Heart right ventricle (tissue), 16 donors: ENCODE measurements around the gene RNF213. TPM values are rescaled to one million over a fixed set of nuclear protein-coding genes. Genes with fewer than 3 reads are reported as not detected.

Source experiments
- ATAC-seq, 8 donors: fragments of 200-7000 bp; cut with Tn5 transposase; one replicate each; pipeline ENCODE4 v1.9.1; 2020; ENCODE audit warnings: mild to moderate bottlenecking in 8 of 8, moderate library complexity in 8 of 8, moderate number of reproducible peaks in 1 of 8
- DNase-seq, 2 donors: peaks; one replicate each; pipeline ENCODE4 v3.0.0-alpha.2; 2020
- H3K27ac ChIP-seq, 10 donors: fragments of 200-600 bp; sonication (generic) in 2 of 10; one replicate each; pipeline versions ENCODE4 v1.5.0 to v1.8.0; 2020 to 2022; ENCODE audit warnings: mild to moderate bottlenecking in 3 of 10
- H3K27me3 ChIP-seq, 7 donors: fragments of 200-600 bp; one replicate each; pipeline ENCODE4 v1.8.0; 2021 to 2022; ENCODE audit warnings: mild to moderate bottlenecking in 2 of 7
- H3K36me3 ChIP-seq, 9 donors: fragments of 200-600 bp; sonication (generic) in 1 of 9; one replicate each; pipeline versions ENCODE4 v1.5.0 to v1.8.0; 2020 to 2022; ENCODE audit warnings: mild to moderate bottlenecking in 2 of 9
- H3K4me1 ChIP-seq, 9 donors: fragments of 200-600 bp; sonication (generic) in 1 of 9; one replicate each; pipeline versions ENCODE4 v1.5.0 to v1.8.0; 2020 to 2022; ENCODE audit warnings: mild to moderate bottlenecking in 4 of 9
- H3K4me3 ChIP-seq, 10 donors: fragments of 200-600 bp; sonication (generic) in 2 of 10; one replicate each; pipeline versions ENCODE4 v1.5.0 to v1.8.0; 2020 to 2022; ENCODE audit warnings: mild to moderate bottlenecking in 7 of 10, moderate library complexity in 2 of 10
- H3K9me3 ChIP-seq, 11 donors: fragments of 200-600 bp in 10 of 11; sonication (generic) in 2 of 11; one replicate each; pipeline versions ENCODE4 v1.5.0 to v1.8.0; 2013 to 2022; ENCODE audit warnings: mild to moderate bottlenecking in 2 of 11, control low read depth in 1 of 11, moderate library complexity in 1 of 11
- WGBS, 2 donors: extraction: QIAGEN DNeasy Blood & Tissue Kit; methylation state at CpG; one replicate each; pipeline ENCODE4 v1.1.7; 2013; ENCODE audit warnings: inconsistent platforms in 1 of 2; 5-methylcytosine and 5-hydroxymethylcytosine counted together
- intact Hi-C, 10 donors: fragments of 100-400 bp; cut with DNase I; formaldehyde crosslinking; loops; one replicate each; pipeline versions ENCODE4 v1.11.1 to v1.14.2; 2022
- polyA plus RNA-seq, 2 donors: library from polyadenylated mRNA; stranded (reverse); fragments of 200-250 nt; gene quantifications; one replicate each; pipeline ENCODE4 v1.2.3, GENCODE V29; 2013
- total RNA-seq, 10 donors: library from RNA; stranded (reverse); fragmentation: NEBNext Ultra II Directional in 3 of 10; extraction: Animal tissue kit (Norgen Biotek cat#: 25700) in 3 of 10; gene quantifications; one replicate each; pipeline versions ENCODE4 v1.2.1 to v1.2.4, GENCODE V29; 2021 to 2023
- TF ChIP-seq, protein P1 (sequence below), 9 donors: fragments of 200-600 bp; sonication (generic) in 2 of 9; IDR thresholded peaks; one replicate each; pipeline versions ENCODE4 v1.5.0 to v1.8.0; 2021 to 2022; ENCODE audit warnings: antibody characterized with exemption in 9 of 9, mild to moderate bottlenecking in 5 of 9, moderate library complexity in 1 of 9
- donor health status: Arrhythmogenic right ventricular cardiomyopathy.
- donor health status: ischemic (EF 13 %, LVEDD 7.1; RV severe dilation, severe dysfunction).
- donor health status: healthy with polysubstance abuse.
- donor health status: DM: no; HTN: yes; CAD: no.
- donor health status: DM: no; HTN: no; CAD: no.
- donor health status: ischemic (EF 25% LVEDD 6.9; RV normal size, moderate dysfunction).
- donor health status: ischemic (EF 25% LVEDD 5.7; RV mildly dilated, moderate dysfunction).
- donor health status: healthy.
- donor health status: DM: yes; HTN: yes; CAD: no.
- donor health status: Ischemic cardiomyopathy.
- donor health status: ischemic (EF 35%, LVEDD 5.7; RV mildly dilated, moderate dysfunction).
- donor health status: nonischemic (EF 11% LVEDD 7.7; RV severe dilation, severe dysfunction).
- donor health status: DM: yes; HTN: yes; CAD: no.
- donor health status: PGD.
- donor health status: ischemic (EF 29% LVEDD 5.4; RV normal size, mild dysfunction).
- donor health status: nonischemic (EF 23%, LVEDD 6.1; RV moderate dilation, normal function).

The RNF213 gene
- total and polyA plus RNA-seq, 12 donors = 13.1 to 97.0 (median 31.7) TPM

DNA sequence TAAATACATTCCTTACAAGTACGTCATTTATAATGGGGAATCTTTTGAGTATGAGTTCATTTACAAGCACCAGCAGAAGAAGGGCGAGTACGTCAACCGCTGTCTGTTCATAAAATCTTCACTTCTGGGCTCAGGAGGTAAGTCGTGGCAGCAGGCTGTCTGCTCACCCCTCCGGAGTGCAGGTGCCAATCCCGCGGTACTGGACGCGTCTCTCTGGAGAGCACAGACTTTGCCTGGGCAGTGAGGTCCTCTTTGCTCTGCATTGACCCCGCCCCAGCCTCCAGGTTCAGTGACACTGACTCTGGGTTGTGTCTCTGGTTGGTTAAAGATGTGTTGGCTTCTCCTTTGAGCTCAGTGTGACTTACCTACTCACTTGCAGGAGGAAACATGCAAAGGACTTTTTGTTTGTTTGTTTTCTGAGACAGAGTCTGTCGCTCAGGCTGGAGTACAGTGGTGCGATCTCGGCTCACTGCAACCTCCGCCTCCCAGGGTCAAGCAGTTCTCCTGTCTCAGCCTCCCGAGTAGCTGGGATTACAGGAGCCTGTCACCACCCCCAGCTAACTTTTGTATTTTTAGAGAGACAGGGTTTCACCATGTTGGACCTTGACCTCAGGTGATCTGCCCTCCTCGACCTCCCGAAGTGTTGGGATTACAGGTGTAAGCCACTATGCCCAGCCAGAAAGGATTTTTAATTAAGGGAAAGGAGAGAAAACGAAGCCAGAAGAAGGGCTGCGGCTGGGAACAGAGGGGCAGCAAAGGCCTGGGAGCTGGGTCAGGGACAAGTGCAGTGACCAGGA lies 31.2 kb downstream of the RNF213 start:
- intact Hi-C loops = no loop called here
- no peaks in the 10 kb centered on the region for H3K9me3 ChIP-seq
- ATAC-seq (no peak), DNase-seq (no peak)
- no peaks in the 10 kb centered on the region for H3K27me3 ChIP-seq
- no peak overlapping the region for H3K27ac ChIP-seq
- peaks cover 0 to 12% (median 0%) of the 10 kb centered on the region in 9 donors for H3K4me1 ChIP-seq
- WGBS, 2 donors = 94 to 95% methylated on average over 20 of the region's 20 CpGs
- TF ChIP-seq, protein P1, sequence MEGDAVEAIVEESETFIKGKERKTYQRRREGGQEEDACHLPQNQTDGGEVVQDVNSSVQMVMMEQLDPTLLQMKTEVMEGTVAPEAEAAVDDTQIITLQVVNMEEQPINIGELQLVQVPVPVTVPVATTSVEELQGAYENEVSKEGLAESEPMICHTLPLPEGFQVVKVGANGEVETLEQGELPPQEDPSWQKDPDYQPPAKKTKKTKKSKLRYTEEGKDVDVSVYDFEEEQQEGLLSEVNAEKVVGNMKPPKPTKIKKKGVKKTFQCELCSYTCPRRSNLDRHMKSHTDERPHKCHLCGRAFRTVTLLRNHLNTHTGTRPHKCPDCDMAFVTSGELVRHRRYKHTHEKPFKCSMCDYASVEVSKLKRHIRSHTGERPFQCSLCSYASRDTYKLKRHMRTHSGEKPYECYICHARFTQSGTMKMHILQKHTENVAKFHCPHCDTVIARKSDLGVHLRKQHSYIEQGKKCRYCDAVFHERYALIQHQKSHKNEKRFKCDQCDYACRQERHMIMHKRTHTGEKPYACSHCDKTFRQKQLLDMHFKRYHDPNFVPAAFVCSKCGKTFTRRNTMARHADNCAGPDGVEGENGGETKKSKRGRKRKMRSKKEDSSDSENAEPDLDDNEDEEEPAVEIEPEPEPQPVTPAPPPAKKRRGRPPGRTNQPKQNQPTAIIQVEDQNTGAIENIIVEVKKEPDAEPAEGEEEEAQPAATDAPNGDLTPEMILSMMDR (IDR thresholded peaks at IDR 0.05) = no peak
- no peak overlapping the region for H3K4me3 ChIP-seq
- H3K36me3 ChIP-seq = peaks cover 0 to 100% (median 86%) of the 10 kb centered on the region in 9 donors

- DNase-seq = no peak
These were observed 31.9 kb downstream of the RNF213 start for GRCh38 chr17:80292521-80292971.

DNA sequence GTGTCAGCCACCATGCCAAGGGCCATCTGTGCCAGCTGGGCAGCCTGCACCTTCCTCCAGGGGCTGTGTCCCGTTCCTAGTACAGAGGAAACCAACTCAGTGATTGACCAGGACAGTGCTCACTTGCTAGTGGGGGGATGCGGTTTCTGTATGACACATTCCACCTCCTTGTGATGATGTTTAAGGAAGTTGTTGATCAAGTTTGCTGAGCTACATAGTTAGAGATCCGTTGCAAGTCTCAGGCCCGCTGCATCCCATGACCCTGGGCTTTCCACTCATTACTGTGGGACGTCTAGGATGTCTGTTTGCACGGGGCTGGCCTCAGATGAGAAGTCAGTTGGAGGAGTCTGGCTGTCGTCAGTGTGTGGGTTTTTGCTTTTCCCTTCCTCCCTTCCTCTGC lies 33.6 kb downstream of the RNF213 start:
- no peak overlapping the region for H3K4me3 ChIP-seq
- no peaks in the 10 kb centered on the region for H3K27me3 ChIP-seq
- peaks cover 0 to 2% (median 0%) of the 10 kb centered on the region in 9 donors for H3K4me1 ChIP-seq
- WGBS, 2 donors = 84 to 87% methylated on average over 7 of the region's 7 CpGs
- TF ChIP-seq, protein P1 (IDR thresholded peaks at IDR 0.05) = no peak
- H3K27ac ChIP-seq = peak overlapping the region in 1 of 10 donors; percentile 12
- ATAC-seq (peak in 4 of 8 donors; percentile 9 to 51 (median 40)), DNase-seq (no peak)
- intact Hi-C loops = no loop called here
- H3K9me3 ChIP-seq = no peaks in the 10 kb centered on the region
- peaks cover 0 to 100% (median 83%) of the 10 kb centered on the region in 9 donors for H3K36me3 ChIP-seq

More at GRCh38 chr17:80292521-80292971, 31.9 kb downstream of the RNF213 start:
- Histone ChIP-seq H3K27ac (no peak overlapping the region), H3K4me1 (peaks cover 0 to 8% (median 0%) of the 10 kb centered on the region in 9 donors), H3K36me3 (peaks cover 0 to 100% (median 88%) of the 10 kb centered on the region in 9 donors), H3K9me3 (no peaks in the 10 kb centered on the region), H3K27me3 (no peaks in the 10 kb centered on the region), H3K4me3 (no peak overlapping the region)
- intact Hi-C loops = no loop called here
- TF ChIP-seq, protein P1 (IDR thresholded peaks at IDR 0.05) = no peak
- no peak for ATAC-seq
- WGBS, 2 donors = 95 to 96% methylated on average over 10 of the region's 10 CpGs

GRCh38 chr17:80294653-80295052 lies 34.0 kb downstream of the RNF213 start:
- TF ChIP-seq, protein P1 (IDR thresholded peaks at IDR 0.05) = no peak
- DNase-seq = no peak
- H3K36me3 ChIP-seq = peaks cover 0 to 100% (median 84%) of the 10 kb centered on the region in 9 donors
- H3K9me3 ChIP-seq = peaks cover 0 to 1% (median 0%) of the 10 kb centered on the region in 11 donors
- intact Hi-C loops = no loop called here
- peaks cover 0 to 2% (median 0%) of the 10 kb centered on the region in 9 donors for H3K4me1 ChIP-seq
- H3K27me3 ChIP-seq = no peaks in the 10 kb centered on the region
- no peak for ATAC-seq
- 93 to 97% methylated on average over 6 of the region's 6 CpGs for WGBS, 2 donors
- H3K27ac ChIP-seq = peak overlapping the region in 1 of 10 donors; percentile 16
- H3K4me3 ChIP-seq = no peak overlapping the region
